Thoracic aorta (tissue), 2 donors: ENCODE results near the gene HSF4. TPM values are rescaled to one million over a fixed set of nuclear protein-coding genes. Genes with fewer than 3 reads are reported as not detected.
A peak's percentile ranks its signal among the peaks of the same experiment; 100 is the strongest.

Source experiments
- ATAC-seq: fragments of 150-250 bp; one replicate; pipeline ENCODE4 v1.8.0; 2017; ENCODE audit warnings: low read depth; ENCODE audit not compliant: insufficient number of reproducible peaks, low FRiP score
- DNase-seq: peaks from one replicate; pipeline ENCODE4 v3.0.0-alpha.2; 2020; ENCODE audit warnings: low spot score
- H3K27ac ChIP-seq, 2 donors: fragments of 200-600 bp; sonication (generic); 1 replicate in 1 of 2; 2 replicates in 1 of 2; pipeline ENCODE4 v1.5.1; 2016; ENCODE audit warnings: mild to moderate bottlenecking in 2 of 2, moderate library complexity in 2 of 2
- H3K27me3 ChIP-seq: fragments of 200-600 bp; sonication (generic); replicated peaks from 2 replicates; pipeline ENCODE4 v1.6.0; 2016; ENCODE audit warnings: mild to moderate bottlenecking; ENCODE audit not compliant: insufficient read depth
- H3K36me3 ChIP-seq: fragments of 200-600 bp; sonication (generic); one replicate; pipeline ENCODE4 v1.5.1; 2016
- H3K4me1 ChIP-seq, 2 donors: fragments of 200-600 bp; sonication (generic); 1 replicate in 1 of 2; 2 replicates in 1 of 2; pipeline versions ENCODE4 v1.5.1 to v1.6.0; 2016; ENCODE audit warnings: low read depth in 2 of 2, mild to moderate bottlenecking in 1 of 2; ENCODE audit not compliant: control insufficient read depth in 1 of 2
- H3K4me3 ChIP-seq: fragments of 200-600 bp; sonication (generic); 2 replicates; pipeline ENCODE4 v1.5.1; 2016; ENCODE audit warnings: mild to moderate bottlenecking
- H3K9me3 ChIP-seq: fragments of 200-600 bp; sonication (generic); 2 replicates; pipeline ENCODE4 v1.5.1; 2016
- total RNA-seq, 2 donors: library from RNA; depleted of rRNA; stranded (reverse); fragments of >200 nt; gene quantifications; one replicate each; pipeline versions ENCODE4 v1.1.0 to v1.2.3, GENCODE V29; 2016
- TF ChIP-seq, protein P1 (sequence below): fragments of 200-600 bp; sonication (generic); IDR thresholded peaks from one replicate; pipeline ENCODE4 v1.5.1; 2019; ENCODE audit warnings: antibody characterized with exemption

Gene HSF4
- total RNA-seq, 2 donors from 2014 or later: 44.1 to 87.5 TPM

DNA sequence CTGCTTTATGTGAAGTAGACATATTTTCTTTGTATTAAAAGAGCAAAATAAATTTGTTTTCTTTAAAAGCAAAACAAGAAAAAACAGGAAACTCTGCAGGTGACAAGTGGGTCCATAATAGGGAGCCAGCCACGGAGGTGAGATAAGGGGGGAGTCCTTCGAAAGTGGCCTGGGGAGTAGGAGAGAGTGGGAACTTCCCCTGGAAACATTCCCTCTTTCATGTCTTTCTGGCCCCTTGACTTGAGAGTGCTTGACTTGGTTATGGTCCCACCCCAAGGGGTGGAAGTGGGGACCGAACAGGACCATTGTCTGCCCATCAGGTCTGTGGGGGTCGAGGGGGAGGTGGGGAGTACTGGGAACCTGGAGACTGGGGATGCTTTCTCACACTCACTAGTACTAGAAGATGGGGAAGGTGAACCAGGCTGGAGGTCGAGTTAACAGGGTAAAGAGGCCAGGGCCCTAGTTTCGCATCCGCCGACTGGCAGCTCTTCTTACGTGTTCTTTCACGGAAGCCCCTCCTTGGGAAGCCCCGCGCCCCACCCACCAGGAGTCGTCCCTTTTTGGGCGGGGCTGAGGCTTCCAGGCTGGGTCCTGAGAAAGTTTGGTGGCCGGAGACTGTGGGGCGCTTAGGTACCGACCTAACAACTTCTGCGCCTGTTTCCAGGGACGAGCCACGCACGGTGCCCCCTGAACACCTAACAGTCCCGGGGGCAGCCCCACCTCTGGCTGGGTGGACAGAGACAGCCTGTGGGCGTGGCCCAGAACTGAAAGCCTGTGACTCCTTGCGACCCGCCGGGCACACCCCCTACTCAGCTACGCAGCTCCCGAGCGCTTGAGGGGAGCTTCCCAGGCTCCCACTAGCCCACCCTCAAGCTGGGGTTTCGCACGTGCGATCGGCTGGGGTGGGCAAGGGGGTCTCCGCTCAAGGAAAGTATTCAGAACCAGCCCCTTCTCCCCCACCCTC is 5.6 kb upstream of the HSF4 start:
- Histone ChIP-seq H3K4me1 (peaks cover 23 to 58% of the 10 kb centered on the region in 2 donors), H3K4me3 (peak overlapping the region; percentile 96), H3K9me3 (no peaks in the 10 kb centered on the region), H3K27me3 (no peaks in the 10 kb centered on the region), H3K36me3 (no peaks in the 10 kb centered on the region), H3K27ac (peak overlapping the region; percentile 67 to 80)
- no peak for ATAC-seq
- no peak for DNase-seq
- TF ChIP-seq, protein P1, sequence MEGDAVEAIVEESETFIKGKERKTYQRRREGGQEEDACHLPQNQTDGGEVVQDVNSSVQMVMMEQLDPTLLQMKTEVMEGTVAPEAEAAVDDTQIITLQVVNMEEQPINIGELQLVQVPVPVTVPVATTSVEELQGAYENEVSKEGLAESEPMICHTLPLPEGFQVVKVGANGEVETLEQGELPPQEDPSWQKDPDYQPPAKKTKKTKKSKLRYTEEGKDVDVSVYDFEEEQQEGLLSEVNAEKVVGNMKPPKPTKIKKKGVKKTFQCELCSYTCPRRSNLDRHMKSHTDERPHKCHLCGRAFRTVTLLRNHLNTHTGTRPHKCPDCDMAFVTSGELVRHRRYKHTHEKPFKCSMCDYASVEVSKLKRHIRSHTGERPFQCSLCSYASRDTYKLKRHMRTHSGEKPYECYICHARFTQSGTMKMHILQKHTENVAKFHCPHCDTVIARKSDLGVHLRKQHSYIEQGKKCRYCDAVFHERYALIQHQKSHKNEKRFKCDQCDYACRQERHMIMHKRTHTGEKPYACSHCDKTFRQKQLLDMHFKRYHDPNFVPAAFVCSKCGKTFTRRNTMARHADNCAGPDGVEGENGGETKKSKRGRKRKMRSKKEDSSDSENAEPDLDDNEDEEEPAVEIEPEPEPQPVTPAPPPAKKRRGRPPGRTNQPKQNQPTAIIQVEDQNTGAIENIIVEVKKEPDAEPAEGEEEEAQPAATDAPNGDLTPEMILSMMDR: no peak

DNA sequence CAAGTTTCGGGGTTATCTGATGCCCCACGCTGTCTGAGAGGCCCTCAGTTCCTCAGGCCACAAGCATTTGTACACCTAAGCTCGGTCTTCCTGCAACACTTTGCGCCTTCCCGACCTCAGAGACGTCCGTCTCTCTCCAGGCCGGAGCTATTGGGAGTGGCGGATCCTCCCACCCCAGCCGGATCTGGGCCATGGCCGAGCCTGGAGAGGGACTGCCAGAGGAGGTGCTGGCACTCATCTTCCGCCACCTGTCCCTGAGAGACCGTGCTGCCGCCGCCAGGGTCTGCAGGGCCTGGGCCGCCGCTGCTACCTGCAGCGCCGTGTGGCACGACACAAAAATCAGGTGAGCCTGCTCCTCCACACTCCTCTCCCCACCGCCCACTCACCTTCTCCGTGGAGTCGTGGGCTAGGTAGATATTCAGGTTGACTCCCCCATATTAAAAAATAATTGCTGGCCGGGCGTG is 2.9 kb upstream of the HSF4 start:
- H3K4me3 ChIP-seq: no peak overlapping the region
- ATAC-seq (no peak), DNase-seq (no peak)
- H3K36me3 ChIP-seq: no peaks in the 10 kb centered on the region
- H3K27me3 ChIP-seq: no peaks in the 10 kb centered on the region
- no peak overlapping the region for H3K27ac ChIP-seq
- H3K4me1 ChIP-seq: peaks cover 32 to 57% of the 10 kb centered on the region in 2 donors
- H3K9me3 ChIP-seq: no peaks in the 10 kb centered on the region
- TF ChIP-seq, protein P1: no peak

GRCh38 chr16:67162506-67163163 is 1.9 kb upstream of the HSF4 start:
- H3K9me3 ChIP-seq: no peaks in the 10 kb centered on the region
- no peak for ATAC-seq
- H3K27me3 ChIP-seq: no peaks in the 10 kb centered on the region
- peak overlapping the region; percentile 75 for H3K4me3 ChIP-seq
- no peak for DNase-seq
- peaks cover 32 to 57% of the 10 kb centered on the region in 2 donors for H3K4me1 ChIP-seq
- peak overlapping the region; percentile 77 for H3K27ac ChIP-seq
- no peaks in the 10 kb centered on the region for H3K36me3 ChIP-seq
- TF ChIP-seq, protein P1: no peak

GRCh38 chr16:67163164-67163998 is 1.2 kb upstream of the HSF4 start:
- H3K9me3 ChIP-seq: no peaks in the 10 kb centered on the region
- ATAC-seq (no peak), DNase-seq (no peak)
- no peaks in the 10 kb centered on the region for H3K36me3 ChIP-seq
- H3K27me3 ChIP-seq: no peaks in the 10 kb centered on the region
- H3K4me3 ChIP-seq: peak overlapping the region; percentile 75
- TF ChIP-seq, protein P1: no peak
- peak overlapping the region; percentile 77 for H3K27ac ChIP-seq
- H3K4me1 ChIP-seq: peaks cover 32 to 57% of the 10 kb centered on the region in 2 donors
